Thyroid gland (tissue), 4 donors: Measurements from ENCODE around the gene ST3GAL3.

ENCODE experiments used
- POLR2A ChIP-seq, 2 donors: fragments of 450-650 bp; IDR thresholded peaks; one replicate each; pipeline ENCODE4 v1.6.1; 2017; ENCODE audit warnings: antibody characterized with exemption in 2 of 2, mild to moderate bottlenecking in 2 of 2, moderate library complexity in 1 of 2
- TF ChIP-seq, protein P1 (sequence below), 6 experiments: fragments of 200-600 bp in 3 of 6; fragments of 450-650 bp in 3 of 6; sonication (generic) in 3 of 6; IDR thresholded peaks; one replicate each; pipeline ENCODE4 v1.5.1; 2016 to 2019; ENCODE audit warnings: antibody characterized with exemption in 6 of 6, mild to moderate bottlenecking in 2 of 6, inconsistent platforms in 1 of 6, moderate library complexity in 1 of 6

DNA sequence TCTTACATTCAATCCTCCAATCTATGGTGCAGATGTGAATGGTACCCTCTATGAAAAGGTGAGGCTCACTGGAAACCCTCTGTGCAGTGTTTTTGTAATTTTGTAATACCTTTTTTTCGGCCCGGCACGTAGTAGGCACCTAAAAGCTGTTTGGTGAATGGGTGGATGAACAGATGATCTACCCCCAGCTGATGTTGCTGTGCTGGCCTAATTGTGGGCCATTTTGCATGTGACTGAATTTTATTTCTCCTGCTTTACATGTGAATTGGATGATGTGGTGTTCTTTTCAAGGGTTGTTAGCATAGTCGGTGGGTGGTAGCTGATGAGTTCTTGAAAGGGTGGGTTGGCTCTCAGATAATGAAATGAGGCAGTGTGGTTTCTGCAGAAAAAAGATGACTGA is 47.0 kb upstream of the ST3GAL3 start:
- TF ChIP-seq, protein P1, sequence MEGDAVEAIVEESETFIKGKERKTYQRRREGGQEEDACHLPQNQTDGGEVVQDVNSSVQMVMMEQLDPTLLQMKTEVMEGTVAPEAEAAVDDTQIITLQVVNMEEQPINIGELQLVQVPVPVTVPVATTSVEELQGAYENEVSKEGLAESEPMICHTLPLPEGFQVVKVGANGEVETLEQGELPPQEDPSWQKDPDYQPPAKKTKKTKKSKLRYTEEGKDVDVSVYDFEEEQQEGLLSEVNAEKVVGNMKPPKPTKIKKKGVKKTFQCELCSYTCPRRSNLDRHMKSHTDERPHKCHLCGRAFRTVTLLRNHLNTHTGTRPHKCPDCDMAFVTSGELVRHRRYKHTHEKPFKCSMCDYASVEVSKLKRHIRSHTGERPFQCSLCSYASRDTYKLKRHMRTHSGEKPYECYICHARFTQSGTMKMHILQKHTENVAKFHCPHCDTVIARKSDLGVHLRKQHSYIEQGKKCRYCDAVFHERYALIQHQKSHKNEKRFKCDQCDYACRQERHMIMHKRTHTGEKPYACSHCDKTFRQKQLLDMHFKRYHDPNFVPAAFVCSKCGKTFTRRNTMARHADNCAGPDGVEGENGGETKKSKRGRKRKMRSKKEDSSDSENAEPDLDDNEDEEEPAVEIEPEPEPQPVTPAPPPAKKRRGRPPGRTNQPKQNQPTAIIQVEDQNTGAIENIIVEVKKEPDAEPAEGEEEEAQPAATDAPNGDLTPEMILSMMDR (IDR thresholded peaks at IDR 0.05) = no peak
- TF ChIP-seq POLR2A (IDR thresholded peaks at IDR 0.05) = no peak
